SU-DHL-6 (cell line): ENCODE results near the gene STAB1.
A peak's percentile ranks its signal among the peaks of the same experiment; 100 is the strongest.

Experiments used
- H2AFZ ChIP-seq: fragments of 200-600 bp; sonication (generic); 2 replicates; pipeline ENCODE4 v1.6.1; 2014; ENCODE audit warnings: low read depth, mild to moderate bottlenecking, moderate library complexity, mixed read lengths, antibody characterized with exemption, low read length; ENCODE audit not compliant: severe bottlenecking
- H3F3A ChIP-seq: fragments of 200-600 bp; shearing (Covaris generic); 2 replicates; pipeline ENCODE4 v1.6.0; 2016; ENCODE audit warnings: antibody characterized with exemption, mild to moderate bottlenecking; ENCODE audit not compliant: insufficient read depth
- H3K27ac ChIP-seq: fragments of 200-600 bp; sonication (generic); 2 replicates; pipeline ENCODE4 v1.5.1; 2016; ENCODE audit warnings: low read depth, mild to moderate bottlenecking, low read length, moderate library complexity, mixed read lengths
- H3K27me3 ChIP-seq: fragments of 200-600 bp; sonication (generic), shearing (Covaris generic); 2 replicates; pipeline ENCODE4 v1.6.0; 2014; ENCODE audit warnings: mild to moderate bottlenecking, low read length
- H3K36me3 ChIP-seq: fragments of 200-600 bp; sonication (generic); 2 replicates; pipeline ENCODE4 v1.6.1; 2014; ENCODE audit warnings: mild to moderate bottlenecking, low read length, mixed read lengths
- H3K4me2 ChIP-seq: fragments of 300-600, 200-600 bp; shearing (Covaris generic), sonication (generic); 2 replicates; pipeline ENCODE4 v1.6.0; 2014; ENCODE audit warnings: low read length, low read depth, mild to moderate bottlenecking; ENCODE audit not compliant: poor library complexity, severe bottlenecking
- H3K4me3 ChIP-seq: fragments of 200-600 bp; sonication (generic); 2 replicates; pipeline ENCODE4 v1.5.1; 2014; ENCODE audit warnings: antibody characterized with exemption, low read length, mild to moderate bottlenecking, mixed read lengths; ENCODE audit not compliant: insufficient read depth, poor library complexity, severe bottlenecking
- H3K79me2 ChIP-seq: fragments of 200-600 bp; sonication (generic); 2 replicates; pipeline ENCODE4 v1.6.1; 2014; ENCODE audit warnings: mild to moderate bottlenecking, low read length, moderate library complexity; ENCODE audit not compliant: insufficient read depth
- H3K9ac ChIP-seq: fragments of 200-600 bp; sonication (generic); 2 replicates; pipeline ENCODE4 v1.7.0; 2014; ENCODE audit warnings: mild to moderate bottlenecking, low read length
- H3K9me2 ChIP-seq: fragments of 200-600 bp; sonication (generic); replicated peaks from 2 replicates; pipeline ENCODE4 v1.6.1; 2014; ENCODE audit warnings: low read length; ENCODE audit not compliant: insufficient read depth
- H3K9me3 ChIP-seq: fragments of 200-600 bp; sonication (generic); 2 replicates; pipeline ENCODE4 v1.6.1; 2014; ENCODE audit warnings: low read length, mixed read lengths; ENCODE audit not compliant: insufficient read depth
- H4K20me1 ChIP-seq: fragments of 200-600 bp; sonication (generic); 2 replicates; pipeline ENCODE4 v1.6.1; 2014; ENCODE audit warnings: low read depth, mild to moderate bottlenecking, antibody characterized with exemption, low read length, moderate library complexity, mixed read lengths
- EZH2phosphoT487 ChIP-seq: fragments of 200-600 bp; sonication (generic), shearing (Covaris generic); conservative IDR thresholded peaks from 2 replicates; pipeline ENCODE4 v1.6.1; 2018; ENCODE audit warnings: mild to moderate bottlenecking, antibody characterized with exemption, low read length, moderate library complexity, mixed read lengths
- TF ChIP-seq, protein P1 (sequence below): fragments of 200-600 bp; sonication (generic); IDR thresholded peaks from one replicate; pipeline ENCODE4 v1.5.1; 2017; ENCODE audit warnings: antibody characterized with exemption, mild to moderate bottlenecking, low read length, moderate library complexity; ENCODE audit not compliant: insufficient read depth, poor library complexity, severe bottlenecking

Gene STAB1

DNA sequence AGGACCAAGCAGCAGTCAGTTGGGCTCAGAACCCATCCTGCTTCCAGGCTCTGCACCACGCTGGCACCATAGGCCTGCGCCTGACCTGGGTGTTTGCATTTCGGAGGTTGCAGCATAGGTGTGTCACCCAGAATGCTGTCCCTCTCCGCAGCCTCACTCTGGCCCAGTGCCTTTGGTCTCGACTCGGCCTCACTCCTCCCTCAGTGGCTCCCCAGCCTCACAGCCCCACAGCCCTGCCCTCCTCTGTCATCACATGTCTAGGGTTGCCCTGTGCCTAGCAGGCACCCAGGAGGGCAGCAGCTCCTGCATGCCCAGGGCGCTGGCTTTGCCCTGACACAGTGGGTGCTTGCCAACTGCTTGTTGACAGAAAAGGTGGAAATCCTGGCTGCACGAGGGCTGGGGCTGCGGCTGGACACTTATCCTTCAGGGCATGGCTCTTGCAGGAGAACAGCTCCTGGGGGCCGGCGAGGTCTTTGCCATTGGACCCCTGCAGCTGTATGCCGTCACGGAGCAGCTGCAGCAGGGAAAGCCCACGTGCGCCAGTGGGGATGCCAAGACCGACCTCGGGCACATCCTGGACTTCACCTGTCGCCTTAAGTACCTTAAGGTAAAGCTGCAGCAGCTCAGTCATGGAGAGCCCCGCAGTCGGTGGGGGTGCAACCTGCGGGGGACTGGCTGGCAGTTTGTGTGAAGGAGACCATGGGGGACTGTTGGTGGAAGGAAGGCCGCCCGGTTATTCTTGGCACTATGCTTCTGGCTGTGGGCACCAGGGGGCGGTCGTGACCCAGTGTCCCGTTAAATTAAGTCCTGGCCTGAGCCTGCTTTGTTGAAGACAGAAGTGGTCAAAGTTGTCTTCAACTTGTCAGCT, 23.5 kb upstream of the STAB1 start:
- H3K36me3 ChIP-seq: no peaks in the 10 kb centered on the region
- TF ChIP-seq, protein P1, sequence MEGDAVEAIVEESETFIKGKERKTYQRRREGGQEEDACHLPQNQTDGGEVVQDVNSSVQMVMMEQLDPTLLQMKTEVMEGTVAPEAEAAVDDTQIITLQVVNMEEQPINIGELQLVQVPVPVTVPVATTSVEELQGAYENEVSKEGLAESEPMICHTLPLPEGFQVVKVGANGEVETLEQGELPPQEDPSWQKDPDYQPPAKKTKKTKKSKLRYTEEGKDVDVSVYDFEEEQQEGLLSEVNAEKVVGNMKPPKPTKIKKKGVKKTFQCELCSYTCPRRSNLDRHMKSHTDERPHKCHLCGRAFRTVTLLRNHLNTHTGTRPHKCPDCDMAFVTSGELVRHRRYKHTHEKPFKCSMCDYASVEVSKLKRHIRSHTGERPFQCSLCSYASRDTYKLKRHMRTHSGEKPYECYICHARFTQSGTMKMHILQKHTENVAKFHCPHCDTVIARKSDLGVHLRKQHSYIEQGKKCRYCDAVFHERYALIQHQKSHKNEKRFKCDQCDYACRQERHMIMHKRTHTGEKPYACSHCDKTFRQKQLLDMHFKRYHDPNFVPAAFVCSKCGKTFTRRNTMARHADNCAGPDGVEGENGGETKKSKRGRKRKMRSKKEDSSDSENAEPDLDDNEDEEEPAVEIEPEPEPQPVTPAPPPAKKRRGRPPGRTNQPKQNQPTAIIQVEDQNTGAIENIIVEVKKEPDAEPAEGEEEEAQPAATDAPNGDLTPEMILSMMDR: peak; percentile 69
- TF ChIP-seq EZH2phosphoT487: no peak
- no peak overlapping the region for H3K9ac ChIP-seq
- H3F3A ChIP-seq: no peaks in the 10 kb centered on the region
- H2AFZ ChIP-seq: no peak overlapping the region
- H4K20me1 ChIP-seq: no peaks in the 10 kb centered on the region
- H3K27me3 ChIP-seq: no peaks in the 10 kb centered on the region
- H3K79me2 ChIP-seq: no peaks in the 10 kb centered on the region
- H3K4me2 ChIP-seq: no peak overlapping the region
- no peaks in the 10 kb centered on the region for H3K9me3 ChIP-seq
- no peaks in the 10 kb centered on the region for H3K9me2 ChIP-seq
- no peak overlapping the region for H3K27ac ChIP-seq
- no peak overlapping the region for H3K4me3 ChIP-seq

DNA sequence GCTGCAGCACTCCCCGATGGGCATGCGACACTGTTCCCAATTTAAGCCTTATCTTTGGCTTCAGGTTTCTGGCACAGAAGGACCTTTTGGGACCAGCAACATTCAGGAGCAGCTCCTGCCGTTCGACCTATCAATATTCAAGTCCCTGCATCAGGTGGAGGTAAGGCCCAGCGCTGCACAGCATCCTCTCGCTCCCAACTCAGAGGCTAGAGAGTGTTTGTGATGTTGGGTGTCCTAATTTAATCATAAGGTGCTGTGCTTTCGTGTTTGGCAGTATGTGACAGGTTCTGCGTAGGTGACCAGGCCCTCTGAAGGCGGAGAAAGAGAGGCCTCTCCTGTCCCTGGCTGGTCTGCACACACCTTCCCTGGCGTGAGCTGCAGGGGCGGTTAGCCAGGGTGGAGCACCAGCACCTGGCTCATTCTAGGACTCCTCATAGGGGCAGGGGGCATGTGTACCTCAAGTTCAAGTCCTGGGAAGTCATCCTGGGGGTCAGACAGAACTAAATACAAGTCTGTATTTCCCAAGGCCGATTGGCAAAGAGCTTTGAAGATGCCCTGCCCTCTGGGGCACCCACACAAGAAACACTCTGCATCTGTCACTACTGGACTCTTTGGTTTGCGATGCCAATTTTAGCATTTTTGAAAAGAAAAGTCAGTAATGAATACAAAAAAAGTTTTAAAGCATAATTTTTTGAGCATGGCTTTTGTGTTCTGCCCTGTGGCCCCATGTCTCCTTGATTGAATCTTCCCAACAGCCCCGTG, 22.7 kb upstream of the STAB1 start:
- Histone ChIP-seq H3K9me2 (no peaks in the 10 kb centered on the region), H3K4me2 (no peak overlapping the region), H3F3A (no peaks in the 10 kb centered on the region), H3K9me3 (no peaks in the 10 kb centered on the region), H3K27ac (no peak overlapping the region), H2AFZ (no peak overlapping the region), H3K79me2 (no peaks in the 10 kb centered on the region), H4K20me1 (no peaks in the 10 kb centered on the region), H3K4me3 (no peak overlapping the region), H3K27me3 (no peaks in the 10 kb centered on the region), H3K36me3 (no peaks in the 10 kb centered on the region), H3K9ac (no peak overlapping the region)
- no peak for TF ChIP-seq EZH2phosphoT487
- TF ChIP-seq, protein P1: no peak

DNA sequence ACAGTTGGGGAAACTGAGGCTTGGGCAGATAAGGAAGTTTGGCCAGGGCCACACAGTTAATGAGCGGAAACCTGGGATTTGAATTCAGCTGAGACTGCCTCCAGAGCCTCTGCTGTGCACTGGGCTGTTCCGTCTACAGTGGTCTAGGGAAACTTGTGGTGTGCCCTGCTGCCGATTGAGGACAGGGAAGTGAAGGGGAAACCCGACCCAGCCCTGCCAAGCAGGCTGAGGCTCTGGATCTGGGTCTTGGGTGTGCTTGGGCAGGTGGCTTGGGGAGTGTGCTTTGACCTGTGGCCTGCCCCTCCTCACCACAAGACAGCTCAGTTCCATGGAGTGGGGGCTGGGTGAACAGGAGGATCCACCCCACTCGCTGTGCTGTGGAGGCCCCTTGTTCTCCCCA, 22.1 kb upstream of the STAB1 start:
- no peak overlapping the region for H3K27ac ChIP-seq
- no peak overlapping the region for H3K4me3 ChIP-seq
- no peaks in the 10 kb centered on the region for H3K79me2 ChIP-seq
- no peaks in the 10 kb centered on the region for H3K27me3 ChIP-seq
- H3F3A ChIP-seq: no peaks in the 10 kb centered on the region
- no peak overlapping the region for H2AFZ ChIP-seq
- TF ChIP-seq, protein P1: no peak
- TF ChIP-seq EZH2phosphoT487: no peak
- H4K20me1 ChIP-seq: no peaks in the 10 kb centered on the region
- H3K9me2 ChIP-seq: no peaks in the 10 kb centered on the region
- no peak overlapping the region for H3K4me2 ChIP-seq
- no peaks in the 10 kb centered on the region for H3K36me3 ChIP-seq
- H3K9ac ChIP-seq: no peak overlapping the region
- H3K9me3 ChIP-seq: no peaks in the 10 kb centered on the region
